NK-92 (cell line): ENCODE results near the gene ANGPTL4.
"Not testable (repeated sequence)": the region's sequence is repeated elsewhere in the genome, so short reads cannot be mapped to it uniquely, and the experiment has no call there.

ENCODE experiments used
- DNase-seq: peaks from one replicate; lab custom pipeline; 2025; ENCODE audit not compliant: unreplicated experiment; lab: John Stamatoyannopoulos, UW

ANGPTL4 gene

GRCh38 chr19:8404391-8405151, 40.6 kb downstream of the ANGPTL4 start:
- no peak for DNase-seq

GRCh38 chr19:8410718-8411117, 46.8 kb downstream of the ANGPTL4 start:
- DNase-seq: not testable (repeated sequence)

GRCh38 chr19:8412783-8413628, 49.1 kb downstream of the ANGPTL4 start, which contains the start of gene MARCHF2:
Gene MARCHF2, plus strand, starts transcription at chr19:8413305. Its CDS starts 8,536 bp downstream, at chr19:8421841.
- peak; percentile 73 for DNase-seq

GRCh38 chr19:8413629-8413995, 49.7 kb downstream of the ANGPTL4 start:
- no peak for DNase-seq

GRCh38 chr19:8416796-8417195, 52.8 kb downstream of the ANGPTL4 start:
- DNase-seq: no peak

- DNase-seq: no peak
Measured at GRCh38 chr19:8421484-8422461, 57.8 kb downstream of the ANGPTL4 start.

GRCh38 chr19:8423817-8424223, 59.9 kb downstream of the ANGPTL4 start:
- no peak for DNase-seq
